ENCODE results near the gene SCNN1A.

- TF ChIP-seq, protein P1, sequence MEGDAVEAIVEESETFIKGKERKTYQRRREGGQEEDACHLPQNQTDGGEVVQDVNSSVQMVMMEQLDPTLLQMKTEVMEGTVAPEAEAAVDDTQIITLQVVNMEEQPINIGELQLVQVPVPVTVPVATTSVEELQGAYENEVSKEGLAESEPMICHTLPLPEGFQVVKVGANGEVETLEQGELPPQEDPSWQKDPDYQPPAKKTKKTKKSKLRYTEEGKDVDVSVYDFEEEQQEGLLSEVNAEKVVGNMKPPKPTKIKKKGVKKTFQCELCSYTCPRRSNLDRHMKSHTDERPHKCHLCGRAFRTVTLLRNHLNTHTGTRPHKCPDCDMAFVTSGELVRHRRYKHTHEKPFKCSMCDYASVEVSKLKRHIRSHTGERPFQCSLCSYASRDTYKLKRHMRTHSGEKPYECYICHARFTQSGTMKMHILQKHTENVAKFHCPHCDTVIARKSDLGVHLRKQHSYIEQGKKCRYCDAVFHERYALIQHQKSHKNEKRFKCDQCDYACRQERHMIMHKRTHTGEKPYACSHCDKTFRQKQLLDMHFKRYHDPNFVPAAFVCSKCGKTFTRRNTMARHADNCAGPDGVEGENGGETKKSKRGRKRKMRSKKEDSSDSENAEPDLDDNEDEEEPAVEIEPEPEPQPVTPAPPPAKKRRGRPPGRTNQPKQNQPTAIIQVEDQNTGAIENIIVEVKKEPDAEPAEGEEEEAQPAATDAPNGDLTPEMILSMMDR (IDR thresholded peaks at IDR 0.05 in 2 of 3, conservative IDR thresholded peaks at IDR 0.05 in 1 of 3; ENCODE audit: borderline replicate concordance in 1 of 3, insufficient read depth in 1 of 3, low read depth in 2 of 3, low read length in 2 of 3) = no peak
- TF ChIP-seq TCF7L2 (IDR thresholded peaks at IDR 0.05; ENCODE audit: borderline replicate concordance, extremely low read depth, insufficient read depth, insufficient read length) = peak; percentile 83
- TF ChIP-seq FOSL1 (IDR thresholded peaks at IDR 0.05; ENCODE audit: low read depth) = no peak
- TF ChIP-seq POLR2AphosphoS5 (IDR thresholded peaks at IDR 0.05; ENCODE audit: low read depth, low read length) = no peak
- no peak for TF ChIP-seq POLR2A (IDR thresholded peaks at IDR 0.05; ENCODE audit: borderline replicate concordance, extremely low read depth, insufficient read depth, insufficient read length)
- TF ChIP-seq, protein P2, sequence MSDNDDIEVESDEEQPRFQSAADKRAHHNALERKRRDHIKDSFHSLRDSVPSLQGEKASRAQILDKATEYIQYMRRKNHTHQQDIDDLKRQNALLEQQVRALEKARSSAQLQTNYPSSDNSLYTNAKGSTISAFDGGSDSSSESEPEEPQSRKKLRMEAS (IDR thresholded peaks at IDR 0.05) = no peak
- TF ChIP-seq JUND (IDR thresholded peaks at IDR 0.05) = no peak
- TF ChIP-seq EZH2phosphoT487 (IDR thresholded peaks at IDR 0.05; ENCODE audit: borderline replicate concordance) = no peak
- no peak for TF ChIP-seq REST (IDR thresholded peaks at IDR 0.05; ENCODE audit: low read depth)
- TF ChIP-seq RAD21 (IDR thresholded peaks at IDR 0.05; ENCODE audit: low read depth) = no peak
- TF ChIP-seq, protein P3, sequence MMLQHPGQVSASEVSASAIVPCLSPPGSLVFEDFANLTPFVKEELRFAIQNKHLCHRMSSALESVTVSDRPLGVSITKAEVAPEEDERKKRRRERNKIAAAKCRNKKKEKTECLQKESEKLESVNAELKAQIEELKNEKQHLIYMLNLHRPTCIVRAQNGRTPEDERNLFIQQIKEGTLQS (IDR thresholded peaks at IDR 0.05) = no peak
- TF ChIP-seq EZH2 (IDR thresholded peaks at IDR 0.05) = no peak
These were observed 6.3 kb downstream of the SCNN1A start for GRCh38 chr12:6368906-6369525.
